ENCODE data around the gene CFAP20DC. TPM values are rescaled to one million over a fixed set of nuclear protein-coding genes. Genes with fewer than 3 reads are reported as not detected.
A peak's percentile ranks its signal among the peaks of the same experiment; 100 is the strongest.

Gene CFAP20DC
- total RNA-seq, 2 donors from 2014 or later: 1.7 to 1.8 TPM

DNA sequence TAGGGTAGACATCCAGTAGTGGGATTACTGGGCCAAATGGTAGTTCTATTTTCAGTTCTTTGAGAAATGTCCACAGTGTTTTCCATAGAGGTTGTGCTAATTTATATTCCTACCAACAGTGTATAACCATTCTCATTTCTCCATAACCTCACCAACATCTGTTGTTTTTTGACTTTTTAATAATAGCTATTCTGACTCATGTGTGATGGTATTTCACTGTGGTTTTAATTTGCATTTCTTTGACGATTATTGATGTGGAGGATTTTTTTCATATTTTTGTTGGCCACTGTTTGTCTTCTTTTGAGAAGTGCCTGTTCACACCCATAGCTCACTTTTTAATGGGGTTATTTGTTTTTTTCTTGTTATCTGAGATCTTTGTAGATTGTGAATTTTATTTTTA lies 125.2 kb downstream of the CFAP20DC start:
- no peak for DNase-seq
- H3K9me3 ChIP-seq: no peaks in the 10 kb centered on the region
- no peak overlapping the region for H3K4me3 ChIP-seq
- H3K27ac ChIP-seq: no peak overlapping the region
- no peak overlapping the region for H3K9ac ChIP-seq (ENCODE audit: low read depth in 2 of 2, low read length in 2 of 2)
- H3K36me3 ChIP-seq: no peaks in the 10 kb centered on the region
- H3K27me3 ChIP-seq: no peaks in the 10 kb centered on the region
- intact Hi-C loops (cut with DNase I): no loop called here
- H3K4me1 ChIP-seq: no peaks in the 10 kb centered on the region
- TF ChIP-seq, protein P1, sequence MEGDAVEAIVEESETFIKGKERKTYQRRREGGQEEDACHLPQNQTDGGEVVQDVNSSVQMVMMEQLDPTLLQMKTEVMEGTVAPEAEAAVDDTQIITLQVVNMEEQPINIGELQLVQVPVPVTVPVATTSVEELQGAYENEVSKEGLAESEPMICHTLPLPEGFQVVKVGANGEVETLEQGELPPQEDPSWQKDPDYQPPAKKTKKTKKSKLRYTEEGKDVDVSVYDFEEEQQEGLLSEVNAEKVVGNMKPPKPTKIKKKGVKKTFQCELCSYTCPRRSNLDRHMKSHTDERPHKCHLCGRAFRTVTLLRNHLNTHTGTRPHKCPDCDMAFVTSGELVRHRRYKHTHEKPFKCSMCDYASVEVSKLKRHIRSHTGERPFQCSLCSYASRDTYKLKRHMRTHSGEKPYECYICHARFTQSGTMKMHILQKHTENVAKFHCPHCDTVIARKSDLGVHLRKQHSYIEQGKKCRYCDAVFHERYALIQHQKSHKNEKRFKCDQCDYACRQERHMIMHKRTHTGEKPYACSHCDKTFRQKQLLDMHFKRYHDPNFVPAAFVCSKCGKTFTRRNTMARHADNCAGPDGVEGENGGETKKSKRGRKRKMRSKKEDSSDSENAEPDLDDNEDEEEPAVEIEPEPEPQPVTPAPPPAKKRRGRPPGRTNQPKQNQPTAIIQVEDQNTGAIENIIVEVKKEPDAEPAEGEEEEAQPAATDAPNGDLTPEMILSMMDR (IDR thresholded peaks at IDR 0.05): no peak

DNA sequence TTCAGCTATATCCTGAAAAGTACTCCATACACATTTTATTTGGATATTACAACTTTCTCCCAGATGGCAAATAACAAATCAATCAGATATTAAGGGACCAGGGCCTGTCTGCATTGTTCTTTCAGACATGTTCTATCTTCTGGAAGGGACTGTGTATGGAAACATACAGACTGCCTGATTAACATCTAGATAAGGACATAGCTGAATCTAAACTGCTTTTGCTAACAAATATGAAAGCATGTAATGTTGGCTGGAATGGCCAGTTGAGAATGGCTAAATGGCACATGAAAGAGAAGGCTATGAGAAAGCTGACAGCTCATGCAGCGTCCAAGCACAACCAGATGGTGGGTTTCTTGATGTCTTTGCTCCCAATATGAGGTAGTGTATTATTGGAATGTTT lies 149.4 kb downstream of the CFAP20DC start:
- no peak for DNase-seq
- intact Hi-C loops (cut with DNase I): no loop called here

DNA sequence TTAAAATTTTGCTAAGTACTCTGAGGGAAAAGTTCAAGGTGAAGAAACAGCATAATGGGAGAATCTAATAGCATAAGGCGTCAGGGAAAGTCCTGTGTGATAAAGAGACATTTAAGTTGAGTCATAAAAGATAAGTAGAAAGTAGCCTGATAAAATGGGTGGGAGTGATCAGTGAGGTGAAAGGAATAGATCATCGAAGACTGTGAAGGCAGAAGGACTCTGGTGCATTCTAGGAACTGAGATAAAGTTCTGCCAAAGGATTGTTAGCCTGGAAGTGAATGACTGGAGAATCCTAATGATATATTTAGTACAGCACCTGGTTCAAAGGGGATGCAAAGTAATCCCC lies 149.9 kb downstream of the CFAP20DC start:
- H3K9ac ChIP-seq (ENCODE audit: low read depth in 2 of 2, low read length in 2 of 2): no peak overlapping the region
- no peaks in the 10 kb centered on the region for H3K27me3 ChIP-seq
- no peak overlapping the region for H3K27ac ChIP-seq
- no peaks in the 10 kb centered on the region for H3K9me3 ChIP-seq
- no peak overlapping the region for H3K4me3 ChIP-seq
- TF ChIP-seq, protein P1 (IDR thresholded peaks at IDR 0.05): no peak
- no peak for DNase-seq
- H3K4me1 ChIP-seq: no peaks in the 10 kb centered on the region
- no peaks in the 10 kb centered on the region for H3K36me3 ChIP-seq
- intact Hi-C loops (cut with DNase I): no loop called here

More for the DNA sequence above, 149.4 kb downstream of the CFAP20DC start:
- TF ChIP-seq, protein P1 (IDR thresholded peaks at IDR 0.05): no peak
- H3K9ac ChIP-seq (ENCODE audit: low read depth in 2 of 2, low read length in 2 of 2): no peak overlapping the region
- H3K4me3 ChIP-seq: no peak overlapping the region
- H3K36me3 ChIP-seq: no peaks in the 10 kb centered on the region
- H3K9me3 ChIP-seq: no peaks in the 10 kb centered on the region
- no peak overlapping the region for H3K27ac ChIP-seq
- no peaks in the 10 kb centered on the region for H3K27me3 ChIP-seq
- no peaks in the 10 kb centered on the region for H3K4me1 ChIP-seq

DNA sequence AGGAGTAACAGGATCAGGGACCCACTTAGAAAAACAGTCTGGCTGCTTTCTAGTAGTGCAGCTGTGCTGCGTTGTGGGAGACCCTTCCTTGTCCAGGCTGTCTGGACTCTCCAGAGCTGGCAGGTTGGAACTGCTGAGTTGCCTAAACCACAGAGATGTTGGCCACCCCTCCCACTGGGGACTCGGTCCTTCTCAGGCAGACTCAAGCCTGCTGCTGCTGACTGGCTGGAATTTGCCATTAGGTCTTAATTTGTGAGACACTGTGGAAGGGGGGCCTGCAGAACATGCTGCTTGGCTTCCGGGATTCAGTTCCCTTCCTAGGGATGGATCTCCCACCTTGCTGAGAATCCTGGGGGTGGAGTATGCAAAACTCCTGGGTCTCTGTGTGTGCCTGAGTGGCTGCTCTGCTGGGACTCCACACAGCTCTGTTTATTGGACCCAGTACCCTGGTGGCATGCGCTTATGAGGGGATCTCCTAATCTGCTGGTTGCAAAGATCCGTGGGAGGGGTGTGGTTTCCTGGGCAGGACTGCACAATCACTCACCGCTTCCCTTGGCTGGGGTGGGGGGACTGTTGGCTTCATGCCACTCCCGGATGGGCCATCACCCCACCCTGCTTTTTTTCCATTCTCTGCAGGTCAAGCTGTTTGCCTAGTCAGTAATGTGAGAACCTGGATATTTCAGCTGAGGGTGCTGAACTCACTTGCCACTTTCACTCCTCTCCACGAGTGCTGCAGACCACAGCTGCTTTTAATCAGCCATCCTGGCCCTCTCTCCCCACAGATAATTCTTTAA lies 150.5 kb downstream of the CFAP20DC start:
- no peaks in the 10 kb centered on the region for H3K4me1 ChIP-seq
- no peaks in the 10 kb centered on the region for H3K9me3 ChIP-seq
- H3K27me3 ChIP-seq: no peaks in the 10 kb centered on the region
- no peaks in the 10 kb centered on the region for H3K36me3 ChIP-seq
- TF ChIP-seq, protein P1 (IDR thresholded peaks at IDR 0.05): no peak
- H3K9ac ChIP-seq (ENCODE audit: low read depth in 2 of 2, low read length in 2 of 2): no peak overlapping the region
- intact Hi-C loops (cut with DNase I): no loop called here
- peak; percentile 23 for DNase-seq
- no peak overlapping the region for H3K27ac ChIP-seq
- H3K4me3 ChIP-seq: no peak overlapping the region

DNA sequence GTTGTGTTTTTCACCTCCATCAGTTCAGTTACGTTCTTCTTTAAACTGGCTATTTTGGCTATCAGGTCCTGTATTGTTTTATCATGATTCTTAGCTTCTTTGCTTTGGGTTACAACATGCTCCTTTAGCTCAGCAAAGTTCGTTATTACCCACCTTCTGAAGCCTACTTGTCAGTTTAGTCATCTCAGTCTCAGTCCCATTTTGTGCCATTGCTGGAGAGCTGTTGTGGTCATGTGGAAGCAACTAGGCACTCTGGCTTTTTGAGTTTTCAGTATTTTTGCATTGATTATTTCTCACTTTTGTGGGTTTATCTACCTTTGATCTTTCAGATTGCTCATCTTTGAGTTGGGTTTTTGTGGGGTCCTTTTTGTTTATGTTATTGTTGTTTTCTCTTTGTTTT lies 151.3 kb downstream of the CFAP20DC start:
- Histone ChIP-seq H3K27ac (no peak overlapping the region), H3K27me3 (no peaks in the 10 kb centered on the region), H3K9me3 (no peaks in the 10 kb centered on the region), H3K4me1 (no peaks in the 10 kb centered on the region), H3K36me3 (no peaks in the 10 kb centered on the region), H3K4me3 (no peak overlapping the region), H3K9ac (ENCODE audit: low read depth in 2 of 2, low read length in 2 of 2) (no peak overlapping the region)
- no peak for DNase-seq
- intact Hi-C loops (cut with DNase I): no loop called here
- TF ChIP-seq, protein P1 (IDR thresholded peaks at IDR 0.05): no peak
